Gastroesophageal sphincter (tissue), 4 donors: ENCODE results near the gene CRABP2. TPM values are rescaled to one million over a fixed set of nuclear protein-coding genes. Genes with fewer than 3 reads are reported as not detected.

Experiments
- ATAC-seq: fragments of 150-250 bp; one replicate; pipeline ENCODE4 v1.9.1; 2016; ENCODE audit warnings: mild to moderate bottlenecking, moderate library complexity
- H3K27ac ChIP-seq, 4 donors: fragments of 200-600 bp; sonication (generic) in 3 of 4; 1 replicate in 3 of 4; 2 replicates in 1 of 4; pipeline ENCODE4 v1.5.1; 2016 to 2019
- H3K27me3 ChIP-seq: fragments of 200-600 bp; sonication (generic); one replicate; pipeline ENCODE4 v1.5.1; 2019
- H3K36me3 ChIP-seq, 2 donors: fragments of 200-600 bp; sonication (generic); one replicate each; pipeline ENCODE4 v1.5.1; 2019; ENCODE audit warnings: control low read depth in 1 of 2
- H3K4me1 ChIP-seq, 3 donors: fragments of 200-600 bp; sonication (generic); 1 replicate in 2 of 3; 2 replicates in 1 of 3; pipeline ENCODE4 v1.5.1; 2016 to 2019; ENCODE audit warnings: control low read depth in 2 of 3
- H3K4me3 ChIP-seq, 2 donors: fragments of 200-600 bp; sonication (generic); one replicate each; pipeline ENCODE4 v1.5.1; 2019; ENCODE audit warnings: mild to moderate bottlenecking in 1 of 2, moderate library complexity in 1 of 2
- H3K9me3 ChIP-seq, 3 donors: fragments of 200-600 bp; sonication (generic); one replicate each; pipeline ENCODE4 v1.5.1; 2017 to 2019; ENCODE audit warnings: control low read depth in 2 of 3
- EP300 ChIP-seq: sonication (generic); formaldehyde crosslinking; IDR thresholded peaks from one replicate; pipeline ENCODE4 v1.6.1; 2017; ENCODE audit warnings: antibody characterized with exemption, mild to moderate bottlenecking
- POLR2A ChIP-seq, 2 donors: fragments of 450-650 bp; IDR thresholded peaks; one replicate each; pipeline ENCODE4 v1.6.1; 2017; ENCODE audit warnings: antibody characterized with exemption in 2 of 2, mild to moderate bottlenecking in 2 of 2, moderate library complexity in 1 of 2
- POLR2AphosphoS5 ChIP-seq: sonication (generic); formaldehyde crosslinking; IDR thresholded peaks from one replicate; pipeline ENCODE4 v1.6.1; 2017; ENCODE audit warnings: antibody characterized with exemption
- WGBS, 2 donors: methylation state at CpG; one replicate each; pipeline ENCODE4 v1.1.5; 2018; ENCODE audit warnings: low coverage in 1 of 2; 5-methylcytosine and 5-hydroxymethylcytosine counted together
- total RNA-seq, 4 donors: library from RNA; depleted of rRNA; stranded (reverse); fragments of >200 nt; gene quantifications; one replicate each; pipeline ENCODE4 v1.1.0, GENCODE V29; 2016
- TF ChIP-seq, protein P1 (sequence below), 4 experiments: fragments of 200-600 bp in 2 of 4; fragments of 450-650 bp in 2 of 4; sonication (generic) in 1 of 4; IDR thresholded peaks; one replicate each; pipeline ENCODE4 v1.5.1; 2017 to 2019; ENCODE audit warnings: antibody characterized with exemption in 4 of 4, mild to moderate bottlenecking in 2 of 4, moderate library complexity in 2 of 4

Gene CRABP2
- total RNA-seq, 4 donors from 2014 or later = 0.54 to 36.7 (median 6.0) TPM

DNA sequence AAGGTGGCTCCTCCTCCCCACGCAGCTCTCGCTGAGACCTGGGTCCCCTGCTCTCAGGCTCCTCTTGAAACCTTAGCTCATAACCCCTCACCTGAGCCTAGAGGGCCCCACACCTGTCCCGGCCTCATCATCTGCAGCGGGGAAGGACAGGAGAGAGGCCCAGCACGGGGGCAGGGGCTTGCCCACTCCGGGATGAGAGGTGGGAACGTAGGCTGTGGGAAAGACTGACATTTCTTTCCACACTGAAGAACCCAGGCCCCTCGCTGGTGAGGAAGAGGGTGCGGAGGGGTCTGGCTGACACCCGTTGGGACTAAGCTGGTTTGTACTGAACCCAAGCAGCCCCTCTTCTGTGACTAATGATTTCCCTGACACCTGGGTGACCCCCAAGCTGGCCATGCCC lies 14.2 kb downstream of the CRABP2 start:
- WGBS, 2 donors = 40% methylated on average over 2 of the region's 10 CpGs; no CpG with 5 or more reads in 1 of the 2 donors
- Histone ChIP-seq H3K4me3 (no peak overlapping the region), H3K27me3 (peaks cover 76% of the 10 kb centered on the region), H3K4me1 (peaks cover 0 to 22% (median 9%) of the 10 kb centered on the region in 3 donors), H3K36me3 (no peaks in the 10 kb centered on the region), H3K27ac (no peak overlapping the region), H3K9me3 (no peaks in the 10 kb centered on the region)
- no peak for ATAC-seq
- TF ChIP-seq POLR2AphosphoS5 (no peak), POLR2A (IDR thresholded peaks at IDR 0.05) (no peak), EP300 (no peak)
- TF ChIP-seq, protein P1, sequence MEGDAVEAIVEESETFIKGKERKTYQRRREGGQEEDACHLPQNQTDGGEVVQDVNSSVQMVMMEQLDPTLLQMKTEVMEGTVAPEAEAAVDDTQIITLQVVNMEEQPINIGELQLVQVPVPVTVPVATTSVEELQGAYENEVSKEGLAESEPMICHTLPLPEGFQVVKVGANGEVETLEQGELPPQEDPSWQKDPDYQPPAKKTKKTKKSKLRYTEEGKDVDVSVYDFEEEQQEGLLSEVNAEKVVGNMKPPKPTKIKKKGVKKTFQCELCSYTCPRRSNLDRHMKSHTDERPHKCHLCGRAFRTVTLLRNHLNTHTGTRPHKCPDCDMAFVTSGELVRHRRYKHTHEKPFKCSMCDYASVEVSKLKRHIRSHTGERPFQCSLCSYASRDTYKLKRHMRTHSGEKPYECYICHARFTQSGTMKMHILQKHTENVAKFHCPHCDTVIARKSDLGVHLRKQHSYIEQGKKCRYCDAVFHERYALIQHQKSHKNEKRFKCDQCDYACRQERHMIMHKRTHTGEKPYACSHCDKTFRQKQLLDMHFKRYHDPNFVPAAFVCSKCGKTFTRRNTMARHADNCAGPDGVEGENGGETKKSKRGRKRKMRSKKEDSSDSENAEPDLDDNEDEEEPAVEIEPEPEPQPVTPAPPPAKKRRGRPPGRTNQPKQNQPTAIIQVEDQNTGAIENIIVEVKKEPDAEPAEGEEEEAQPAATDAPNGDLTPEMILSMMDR (IDR thresholded peaks at IDR 0.05) = no peak

DNA sequence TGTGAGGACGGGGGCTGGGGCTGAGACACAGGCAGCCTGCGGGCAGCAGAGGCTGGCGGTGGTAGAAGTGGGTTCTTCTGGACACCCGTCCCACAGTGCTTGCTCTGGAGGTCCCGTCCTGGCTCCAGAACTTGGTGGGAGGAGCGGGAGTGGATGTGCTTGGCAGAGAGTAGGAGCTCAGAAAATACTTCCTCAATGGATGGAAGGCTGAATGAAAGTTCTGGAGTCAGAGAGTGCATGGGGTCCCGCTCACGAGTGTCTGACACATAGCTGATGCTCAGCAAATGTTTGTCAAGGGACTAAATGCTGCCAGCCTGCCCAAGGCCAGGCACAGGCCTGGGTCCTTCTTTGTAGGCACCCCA lies 14.7 kb downstream of the CRABP2 start:
- peaks cover 79% of the 10 kb centered on the region for H3K27me3 ChIP-seq
- H3K4me3 ChIP-seq = no peak overlapping the region
- no peak for TF ChIP-seq EP300
- TF ChIP-seq, protein P1 (IDR thresholded peaks at IDR 0.05) = no peak
- no peak for TF ChIP-seq POLR2A (IDR thresholded peaks at IDR 0.05)
- no peak for TF ChIP-seq POLR2AphosphoS5
- H3K9me3 ChIP-seq = no peaks in the 10 kb centered on the region
- H3K36me3 ChIP-seq = no peaks in the 10 kb centered on the region
- no peak overlapping the region for H3K27ac ChIP-seq
- no peak for ATAC-seq
- peaks cover 0 to 22% (median 9%) of the 10 kb centered on the region in 3 donors for H3K4me1 ChIP-seq
- WGBS, 2 donors = 81% methylated on average over 2 of the region's 8 CpGs; no CpG with 5 or more reads in 1 of the 2 donors

DNA sequence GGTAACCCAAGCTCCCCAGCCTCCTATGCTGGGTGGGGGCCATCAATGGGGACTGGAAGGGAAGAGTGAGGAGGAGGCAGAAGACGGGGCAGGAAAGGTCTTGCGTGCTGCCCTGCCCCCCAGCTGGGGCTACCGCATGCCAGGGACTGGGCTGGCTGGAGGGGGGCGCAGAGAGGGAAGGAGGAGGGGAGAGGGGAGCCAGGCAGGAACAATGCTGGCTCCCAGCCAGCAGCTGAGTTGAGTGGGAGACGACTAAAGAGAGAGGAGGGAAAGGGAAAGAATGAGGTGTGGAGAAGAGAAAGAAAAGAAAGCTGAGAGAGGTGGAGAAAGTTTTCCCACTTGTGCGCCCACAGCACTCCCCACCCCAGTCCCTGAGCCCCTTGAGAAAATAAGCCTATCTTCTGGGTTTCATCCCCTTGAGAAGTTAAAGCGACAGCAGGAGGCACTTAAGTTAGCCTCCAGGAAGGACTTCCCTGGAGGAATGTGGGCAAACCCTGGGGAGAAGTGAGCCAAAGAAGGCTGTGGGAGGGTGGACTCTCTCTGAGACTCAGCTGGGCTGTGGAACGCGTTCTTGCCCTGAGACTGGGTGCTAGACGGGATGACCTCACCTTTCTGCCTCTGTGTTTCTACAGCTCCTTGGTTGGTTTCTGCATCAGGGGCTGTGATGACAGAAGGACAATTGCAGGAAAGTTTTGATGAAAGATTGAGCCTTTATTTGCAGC lies 15.3 kb downstream of the CRABP2 start:
- 16 to 25% methylated on average over 4 to 7 of the region's 10 CpGs for WGBS, 2 donors
- TF ChIP-seq POLR2A (IDR thresholded peaks at IDR 0.05) (no peak), POLR2AphosphoS5 (no peak), EP300 (no peak)
- TF ChIP-seq, protein P1 (IDR thresholded peaks at IDR 0.05) = no peak
- Histone ChIP-seq H3K4me3 (no peak overlapping the region), H3K36me3 (no peaks in the 10 kb centered on the region), H3K4me1 (peaks cover 0 to 22% (median 9%) of the 10 kb centered on the region in 3 donors), H3K27me3 (peaks cover 82% of the 10 kb centered on the region), H3K27ac (no peak overlapping the region), H3K9me3 (no peaks in the 10 kb centered on the region)
- no peak for ATAC-seq

DNA sequence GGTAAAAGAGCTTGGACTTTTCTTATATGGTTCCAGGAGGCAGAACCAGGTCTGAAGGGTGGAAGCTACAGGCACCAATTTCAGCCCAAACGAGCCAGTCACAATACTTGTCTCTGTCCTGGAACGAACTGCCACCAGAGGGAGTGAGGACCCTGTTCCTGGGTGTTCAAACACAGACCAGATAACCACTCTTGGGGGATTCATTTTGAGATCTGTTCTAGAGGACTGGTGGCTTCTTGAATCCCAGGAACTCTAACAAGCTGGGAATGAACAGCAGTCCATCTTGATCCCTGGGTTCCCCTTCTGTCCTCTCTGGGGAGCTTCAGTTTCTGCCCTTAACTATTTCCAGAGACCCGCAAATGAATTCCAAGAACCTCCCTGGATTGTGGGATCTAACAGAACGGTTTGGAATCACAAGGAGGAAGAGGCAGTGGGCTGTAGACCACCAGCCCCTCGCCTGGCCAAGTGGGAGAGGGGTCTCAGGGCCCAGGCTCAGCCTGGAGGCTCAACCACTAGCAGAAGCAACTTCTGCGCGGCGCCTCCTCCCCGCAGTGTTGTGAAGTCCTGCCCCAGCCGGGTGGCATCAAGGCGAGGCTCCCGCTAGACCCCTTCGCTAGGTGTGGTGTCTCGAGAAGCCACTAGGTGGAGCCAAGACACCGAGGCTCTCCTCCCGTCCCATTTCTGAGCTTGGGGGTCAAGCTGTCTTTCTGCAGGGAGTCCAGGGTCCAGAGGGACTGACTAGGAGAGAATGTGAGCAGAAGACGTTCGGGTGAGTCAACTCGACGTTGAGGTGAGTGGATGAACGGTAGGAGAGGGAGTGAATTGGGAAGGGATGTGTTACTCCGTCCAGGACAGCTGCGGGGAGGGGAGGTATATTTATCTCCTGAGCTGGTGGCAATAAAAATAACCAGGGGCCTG lies 16.1 kb downstream of the CRABP2 start:
- peaks cover 0 to 22% (median 9%) of the 10 kb centered on the region in 3 donors for H3K4me1 ChIP-seq
- 5 to 7% methylated on average over 5 to 6 of the region's 23 CpGs for WGBS, 2 donors
- no peaks in the 10 kb centered on the region for H3K36me3 ChIP-seq
- TF ChIP-seq, protein P1 (IDR thresholded peaks at IDR 0.05) = peak in 3 of 4 experiments; percentile 93 to 95 (median 94)
- TF ChIP-seq POLR2AphosphoS5 (no peak), POLR2A (IDR thresholded peaks at IDR 0.05) (no peak)
- peak overlapping the region in 1 of 2 donors; percentile 2 for H3K4me3 ChIP-seq
- peak; percentile 91 for ATAC-seq
- no peaks in the 10 kb centered on the region for H3K9me3 ChIP-seq
- peaks cover 89% of the 10 kb centered on the region for H3K27me3 ChIP-seq
- H3K27ac ChIP-seq = no peak overlapping the region
